GM19023 (cell line): ENCODE measurements around the gene RBBP8NL.
A peak's percentile ranks its signal among the peaks of the same experiment; 100 is the strongest.

Experiments used
- ATAC-seq: cut with Tn5 transposase; IDR thresholded peaks from one replicate; pipeline ENCODE4 v1.9.1; 2021; ENCODE audit warnings: mild to moderate bottlenecking, moderate library complexity; ENCODE audit not compliant: unreplicated experiment

Gene RBBP8NL

DNA sequence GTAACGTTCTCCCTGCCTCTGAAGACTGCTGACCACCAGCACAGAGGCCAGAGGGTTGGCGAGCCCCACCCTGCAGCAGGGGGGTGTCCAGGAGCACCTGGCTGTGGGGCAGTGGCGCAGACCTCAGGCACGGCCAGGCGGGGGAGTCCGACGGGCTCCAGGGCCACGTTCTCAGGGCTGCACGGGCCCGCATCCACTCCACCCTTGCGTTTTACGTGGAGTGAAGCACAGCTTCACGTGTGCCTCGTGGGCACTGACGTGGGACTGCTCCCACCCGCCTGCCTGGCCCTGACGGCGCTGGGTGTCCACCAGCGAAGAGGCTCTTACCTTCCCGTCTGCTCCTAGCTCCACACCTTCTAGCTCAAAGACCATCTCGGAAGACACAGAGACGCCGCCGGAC, 33.5 kb downstream of the RBBP8NL start:
- no peak for ATAC-seq

DNA sequence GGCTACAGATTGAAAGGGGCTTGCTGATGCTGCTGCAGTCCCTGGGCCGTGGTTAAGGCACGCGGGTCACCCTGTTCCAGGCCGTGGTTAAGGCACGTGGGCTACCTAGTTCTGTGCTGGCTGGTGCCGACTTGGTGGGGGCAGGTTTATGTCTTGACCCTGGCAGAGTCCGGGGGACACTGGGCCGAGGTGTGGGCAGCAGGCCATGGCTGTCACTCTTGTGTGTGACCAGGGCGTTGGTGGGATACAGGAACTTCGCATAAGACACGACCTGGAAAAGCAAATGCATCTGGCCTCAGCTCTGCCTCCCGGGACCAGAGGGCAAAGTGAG, 34.0 kb downstream of the RBBP8NL start:
- ATAC-seq, result no peak

DNA sequence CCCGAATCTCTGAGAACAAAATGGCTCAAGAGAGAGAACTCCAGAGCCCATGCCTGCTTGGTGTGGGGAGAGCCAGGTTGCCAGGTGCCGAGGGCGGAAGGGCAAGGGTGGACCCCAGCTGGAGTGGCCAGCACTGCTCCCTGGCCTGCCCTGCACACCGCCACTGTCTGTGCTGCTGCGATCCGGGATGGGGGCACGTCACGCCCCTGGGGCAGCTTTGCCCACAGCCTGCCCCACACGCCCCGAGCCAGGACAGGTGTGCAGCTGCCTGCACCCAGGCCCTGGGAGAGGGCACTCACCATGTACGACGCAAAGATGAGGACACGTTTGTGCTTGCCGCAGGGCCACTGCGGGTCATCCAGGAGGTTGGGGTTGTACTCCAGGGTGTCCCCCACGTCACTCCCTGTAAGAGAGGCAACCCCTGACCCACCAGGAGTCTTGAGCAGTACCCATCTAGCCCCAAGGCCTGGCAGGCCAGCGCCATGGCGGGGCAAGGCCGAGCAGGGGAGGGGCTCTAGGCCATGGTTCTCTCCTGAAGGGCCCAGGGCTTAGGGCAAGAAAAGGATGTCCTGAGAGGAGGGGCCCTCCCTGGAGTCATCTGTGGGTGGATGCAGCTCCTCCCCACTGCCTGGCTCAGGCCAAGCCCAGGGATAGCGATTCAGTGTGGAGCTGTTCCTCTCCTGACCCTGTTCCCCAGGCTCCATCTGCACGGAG, 34.6 kb downstream of the RBBP8NL start:
- no peak for ATAC-seq

DNA sequence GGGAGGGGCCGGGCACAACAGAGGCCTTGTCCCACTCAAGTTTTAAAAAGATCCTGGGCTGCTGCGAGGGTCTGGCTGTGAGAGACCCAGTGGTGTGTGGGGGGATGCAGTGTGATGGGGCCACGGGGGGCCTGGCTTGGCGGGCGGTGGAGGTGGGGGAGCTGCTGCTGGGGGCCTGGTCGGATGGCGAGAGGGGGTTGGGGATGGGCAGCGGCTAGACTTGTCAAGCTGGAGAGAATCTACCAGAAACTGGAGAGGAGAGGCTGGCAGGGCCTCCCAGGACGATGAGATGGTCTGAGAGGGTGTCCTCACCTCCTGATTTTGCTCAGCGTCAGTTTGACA, 35.3 kb downstream of the RBBP8NL start:
- no peak for ATAC-seq

DNA sequence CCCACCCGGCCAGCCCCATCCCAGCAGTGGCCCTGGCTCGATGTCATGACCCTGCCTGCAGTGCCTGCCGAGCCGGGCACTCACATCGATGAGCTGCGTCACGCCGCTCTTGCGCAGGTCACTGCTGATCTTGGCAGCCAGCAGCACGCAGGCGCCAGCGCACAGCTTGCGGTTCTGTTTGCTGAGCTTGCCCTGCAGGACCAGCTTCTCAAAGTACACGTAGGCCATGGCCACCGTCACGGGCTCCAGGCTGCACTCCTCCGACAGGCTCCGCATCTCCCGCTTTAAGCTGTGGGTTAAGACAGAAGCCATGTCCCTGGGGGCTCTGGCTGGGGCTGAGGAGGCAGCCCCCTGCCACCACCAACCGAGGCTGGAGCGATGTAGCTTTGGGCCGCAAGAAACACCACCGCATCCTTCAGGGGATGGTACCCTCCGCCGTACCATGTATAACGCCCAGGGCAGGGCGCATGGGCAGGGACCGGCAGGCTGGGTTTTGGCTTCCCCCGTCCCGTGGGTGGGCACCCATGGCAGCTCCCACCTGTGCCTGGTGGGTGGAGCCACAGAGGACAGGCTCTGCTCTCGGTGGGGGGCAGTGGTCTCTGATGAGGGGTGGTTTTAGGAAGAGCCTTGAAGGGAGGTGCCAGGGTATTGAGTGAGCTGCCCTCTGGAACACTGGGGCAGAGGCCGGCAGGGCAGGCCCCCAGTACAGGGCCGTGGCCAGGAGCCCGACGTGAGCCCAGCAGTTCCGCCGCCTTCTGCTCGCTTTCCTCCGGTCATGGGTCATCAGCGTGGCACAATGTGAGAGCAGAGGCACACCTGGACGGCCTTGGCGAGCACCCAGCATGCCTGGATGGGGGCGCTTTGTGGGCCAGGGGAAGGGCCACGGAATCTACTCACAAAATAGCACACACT, 35.9 kb downstream of the RBBP8NL start:
- ATAC-seq, result no peak

DNA sequence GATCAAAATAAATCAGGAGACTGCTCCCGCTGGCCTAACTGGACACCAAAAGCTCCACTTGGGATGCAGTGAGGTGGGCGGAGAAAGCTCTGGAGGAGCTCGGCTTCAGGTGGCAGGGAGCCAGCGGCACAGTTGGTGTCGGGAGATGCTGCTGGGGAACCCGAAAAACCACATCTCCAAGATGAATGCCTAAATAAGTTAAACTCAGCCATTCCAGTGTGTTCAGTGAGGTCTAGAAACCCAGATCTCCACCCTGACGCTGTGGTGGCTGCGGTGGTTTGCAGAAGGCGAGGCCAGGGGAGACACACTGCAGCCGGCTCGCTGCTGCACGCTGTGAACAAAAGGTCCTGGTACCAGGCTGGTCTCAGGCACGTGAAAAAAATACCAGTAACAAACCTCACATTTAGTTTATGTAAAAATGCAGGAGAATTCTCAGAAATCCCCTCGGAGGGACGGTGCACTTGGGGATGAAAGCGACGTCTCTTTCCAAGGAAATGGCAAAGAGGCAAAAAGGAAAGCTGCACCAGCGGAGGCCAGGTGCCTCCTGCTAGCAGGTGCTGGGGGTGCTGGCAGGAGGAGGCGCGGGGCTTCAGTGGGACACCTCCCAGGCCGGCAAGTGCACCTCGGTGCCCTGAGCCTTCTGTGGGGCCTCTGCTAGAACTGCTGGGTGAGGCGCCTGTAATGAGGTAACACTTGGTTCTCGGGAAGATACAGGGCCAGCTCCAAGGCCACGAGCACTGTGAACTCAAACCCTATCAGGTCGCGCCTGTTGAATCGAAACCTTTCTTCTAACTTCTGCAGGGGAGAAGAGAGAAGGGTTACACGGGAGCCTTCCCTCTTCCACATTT, 36.8 kb downstream of the RBBP8NL start:
- no peak for ATAC-seq

DNA sequence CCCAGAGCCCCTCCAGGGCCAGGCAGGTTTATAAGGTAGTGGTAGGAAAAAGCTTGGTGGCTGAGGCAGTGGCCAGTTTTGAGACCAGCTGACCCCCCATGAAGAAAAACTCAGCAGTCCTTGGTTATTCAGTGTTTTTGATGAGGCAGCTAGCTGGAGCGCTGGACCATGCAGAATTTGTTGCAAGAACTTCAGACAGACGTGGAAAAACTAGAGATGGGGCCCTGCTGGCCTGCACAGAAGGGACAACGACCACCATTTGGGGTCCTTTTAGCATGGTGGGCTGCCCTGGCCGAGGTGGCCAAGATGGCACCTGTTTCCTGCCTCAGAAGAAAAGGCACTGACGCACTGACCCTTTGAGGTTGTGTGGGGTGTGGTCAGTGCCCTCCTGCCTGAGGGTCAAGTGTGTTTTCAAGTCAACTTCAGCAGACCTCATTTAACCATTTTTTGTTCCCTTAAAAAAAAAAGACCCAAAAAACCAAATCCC, 37.7 kb downstream of the RBBP8NL start:
- ATAC-seq, result no peak

DNA sequence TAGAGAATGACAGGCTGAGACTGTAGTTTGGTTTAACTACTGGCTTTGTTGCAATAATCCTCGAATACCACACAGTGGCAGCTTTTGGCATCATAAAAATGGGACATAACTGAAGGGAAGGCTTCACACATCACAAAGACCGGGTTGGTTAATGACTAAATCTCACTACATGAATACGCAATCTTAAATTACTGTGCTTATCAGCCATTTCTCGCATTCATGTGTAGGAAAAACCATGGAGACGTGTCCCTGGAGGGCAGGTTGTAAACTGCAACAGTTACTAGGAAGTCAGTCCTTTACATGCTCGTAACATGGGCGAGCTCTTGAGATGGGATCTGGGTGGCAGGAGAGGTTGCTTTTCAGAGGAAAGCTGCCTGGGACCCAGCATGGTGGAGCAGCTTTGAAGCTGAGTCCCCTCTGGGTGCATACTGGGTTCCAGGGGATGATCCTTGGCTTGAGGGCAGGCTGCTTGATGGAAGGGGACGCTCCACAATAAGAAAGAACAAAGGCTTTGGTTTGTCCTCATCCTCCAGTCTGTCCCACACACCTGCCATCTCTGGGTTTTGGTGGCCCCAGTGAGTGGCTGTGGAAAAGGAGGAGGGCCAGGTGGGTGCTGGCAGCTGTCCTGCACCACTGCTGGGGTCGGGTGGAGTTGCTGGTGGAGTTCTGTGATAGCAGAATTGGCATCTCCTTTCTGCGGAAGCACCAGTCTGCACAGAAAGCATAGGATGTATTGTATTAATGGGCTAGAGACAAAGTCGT, 38.3 kb downstream of the RBBP8NL start:
- no peak for ATAC-seq

DNA sequence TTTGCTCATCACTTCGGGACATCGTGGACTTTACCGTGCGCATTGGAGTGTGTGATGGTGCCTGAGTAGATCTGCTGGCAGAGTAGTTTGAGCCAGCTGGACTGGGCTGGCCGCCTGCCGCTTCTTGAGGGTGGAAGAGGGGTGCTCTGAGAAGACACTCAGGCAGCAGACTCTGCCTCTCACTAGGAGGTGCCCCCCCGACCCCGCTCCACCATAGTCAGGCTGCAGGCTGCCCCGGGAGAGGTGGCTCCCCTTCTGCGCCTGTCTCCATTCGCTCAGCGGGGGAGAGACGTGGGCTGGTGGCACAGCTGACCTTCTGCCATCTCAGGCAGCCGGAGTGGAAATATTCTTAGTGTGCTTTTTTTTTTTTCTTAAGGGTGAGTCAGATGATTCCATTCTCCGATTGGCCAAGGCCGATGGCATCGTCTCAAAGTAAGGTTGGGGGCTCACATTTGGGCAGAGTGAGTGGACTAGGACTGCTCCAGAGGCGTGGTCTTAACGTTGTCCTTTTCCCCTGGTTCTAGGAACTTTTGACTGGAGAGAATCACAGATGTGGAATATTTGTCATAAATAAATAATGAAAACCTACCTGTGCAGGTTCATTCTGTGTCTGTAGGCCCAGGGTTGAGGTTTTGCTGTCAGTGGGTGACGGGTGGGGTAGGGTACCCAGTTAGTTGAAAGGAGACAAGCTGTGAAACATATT, 39.3 kb downstream of the RBBP8NL start:
- ATAC-seq, result no peak

DNA sequence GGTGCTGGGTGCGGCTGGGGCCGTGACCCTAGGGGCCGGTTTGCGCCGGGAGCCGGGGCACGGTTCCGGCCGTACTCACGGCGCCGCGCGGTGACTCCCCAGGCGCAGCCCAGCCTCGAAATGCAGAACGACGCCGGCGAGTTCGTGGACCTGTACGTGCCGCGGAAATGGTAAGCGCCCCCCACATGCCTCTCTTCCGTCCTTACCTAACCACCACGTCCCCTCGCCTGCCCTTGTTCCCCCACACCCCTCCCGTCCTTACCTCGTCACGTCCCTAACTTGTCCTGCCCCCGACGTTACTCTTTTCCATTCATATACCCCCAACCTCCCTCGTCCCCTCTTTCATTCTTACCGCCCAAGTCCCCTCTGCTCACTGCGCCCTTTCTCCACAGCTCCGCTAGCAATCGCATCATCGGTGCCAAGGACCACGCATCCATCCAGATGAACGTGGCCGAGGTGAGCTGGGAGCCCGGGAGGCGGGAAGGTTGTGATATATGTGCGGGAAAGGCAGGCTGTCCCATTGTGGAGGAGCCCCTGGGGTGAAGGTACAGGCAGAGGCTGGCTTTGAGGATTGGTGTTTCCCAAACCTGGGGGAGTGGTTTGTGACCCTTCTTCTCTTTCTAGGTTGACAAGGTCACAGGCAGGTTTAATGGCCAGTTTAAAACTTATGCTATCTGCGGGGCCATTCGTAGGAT, 40.0 kb downstream of the RBBP8NL start:
- no peak for ATAC-seq

DNA sequence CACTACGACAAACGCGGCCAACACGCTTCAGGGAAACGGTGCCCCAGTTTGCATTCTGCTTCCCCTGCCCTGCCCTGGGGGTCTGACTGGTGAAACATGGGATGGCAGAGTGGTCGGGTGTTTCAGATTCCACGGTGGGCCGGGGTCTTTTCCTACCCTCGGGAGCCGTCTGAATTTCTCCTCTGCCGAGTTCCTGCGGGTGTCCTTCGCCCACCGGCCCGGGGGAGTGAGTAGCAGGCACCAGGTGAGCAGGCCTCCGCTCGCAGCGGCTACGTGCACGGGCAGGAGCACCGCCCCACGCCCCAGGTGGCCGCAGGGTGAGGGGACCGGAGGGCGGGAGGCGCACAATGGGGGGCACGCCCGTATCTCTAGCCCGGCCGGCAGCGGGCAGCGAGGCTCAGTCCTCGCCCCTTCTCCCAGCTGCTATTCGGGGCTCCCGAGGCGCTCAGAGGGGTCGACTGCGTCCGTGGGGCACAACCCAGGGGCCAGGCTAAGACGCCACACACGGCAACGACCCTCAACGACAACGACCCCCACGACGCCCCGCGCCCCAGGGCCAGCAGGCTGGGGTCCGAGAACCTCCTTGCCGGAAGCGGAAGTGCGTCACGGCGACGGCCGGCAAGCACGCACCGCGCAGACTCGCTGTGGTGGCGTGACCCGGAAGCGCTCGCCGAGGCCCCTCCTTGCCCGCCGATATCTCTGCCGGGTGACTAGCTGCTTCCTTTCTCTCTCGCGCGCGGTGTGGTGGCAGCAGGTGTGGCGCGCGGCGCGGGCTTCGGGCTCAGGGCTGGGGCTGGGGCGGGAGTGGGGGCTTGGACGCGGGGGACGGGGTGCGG, 40.7 kb downstream of the RBBP8NL start, which contains the start of gene RPS21:
Gene RPS21, plus strand, starts transcription at position 721 of the 836 bp plus-strand sequence. CDS start 236 bp downstream, outside the sequence.
- peak; percentile 70 for ATAC-seq

DNA sequence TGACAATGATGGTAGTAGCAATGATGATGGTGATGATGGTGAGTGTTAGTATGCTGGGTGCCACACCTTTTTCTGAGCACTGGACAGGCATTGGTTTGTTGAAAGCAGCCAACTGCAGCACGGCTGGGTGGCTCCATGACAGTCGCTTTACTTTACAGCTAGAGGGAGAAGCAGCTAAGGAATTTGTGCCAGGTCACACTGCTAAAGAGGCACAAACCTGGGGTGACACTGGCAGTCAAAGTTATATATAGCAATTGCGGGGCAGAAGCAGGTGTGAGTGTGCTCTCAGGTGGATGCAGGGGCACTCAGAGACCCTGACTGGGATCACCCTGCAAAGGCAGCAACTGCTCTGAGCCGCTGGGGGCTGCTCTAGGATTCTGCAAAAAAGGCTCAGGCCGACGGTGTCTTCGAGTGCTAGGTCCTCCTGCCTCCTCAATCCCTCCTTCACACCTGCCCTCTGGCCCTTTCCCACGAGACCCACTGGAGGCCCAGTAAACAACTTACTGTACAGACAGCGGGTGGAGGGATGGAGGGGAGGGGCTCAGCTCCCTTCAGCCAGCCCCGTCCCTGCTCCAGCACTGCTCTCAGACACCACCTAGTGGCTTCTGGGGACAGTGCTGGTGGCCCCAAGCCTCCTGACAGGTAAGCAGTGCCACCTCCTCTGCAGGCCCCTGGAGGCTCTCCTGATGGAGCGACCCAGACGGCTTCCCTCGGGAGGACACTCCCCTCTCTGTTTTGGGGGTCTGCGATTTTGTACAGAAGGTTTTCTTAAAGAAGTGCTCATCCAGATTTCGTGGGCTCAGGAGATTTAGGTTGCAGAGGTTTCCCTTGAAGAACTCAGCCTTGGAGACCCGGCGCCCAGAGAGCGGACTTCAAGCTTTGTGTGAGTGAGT, 44.8 kb downstream of the RBBP8NL start:
- ATAC-seq, result peak; percentile 68

DNA sequence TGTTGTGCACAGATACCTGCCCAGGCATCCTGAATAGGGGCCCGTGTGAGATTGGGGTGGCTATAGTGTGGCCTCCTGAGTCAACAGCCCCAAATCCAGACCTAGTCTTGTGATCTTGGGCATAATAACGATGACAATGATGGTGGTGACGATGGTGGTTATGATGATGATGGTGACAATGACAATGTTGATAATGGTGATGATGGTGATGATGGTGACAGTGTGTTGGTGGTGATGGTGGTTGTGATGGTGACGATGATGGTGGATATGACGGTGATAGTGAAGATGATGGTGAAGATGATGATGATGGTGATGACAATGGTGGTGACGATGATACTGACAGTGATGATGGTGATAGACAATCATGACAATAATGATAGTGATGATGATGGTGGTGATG, 45.5 kb downstream of the RBBP8NL start:
- ATAC-seq, result no peak

DNA sequence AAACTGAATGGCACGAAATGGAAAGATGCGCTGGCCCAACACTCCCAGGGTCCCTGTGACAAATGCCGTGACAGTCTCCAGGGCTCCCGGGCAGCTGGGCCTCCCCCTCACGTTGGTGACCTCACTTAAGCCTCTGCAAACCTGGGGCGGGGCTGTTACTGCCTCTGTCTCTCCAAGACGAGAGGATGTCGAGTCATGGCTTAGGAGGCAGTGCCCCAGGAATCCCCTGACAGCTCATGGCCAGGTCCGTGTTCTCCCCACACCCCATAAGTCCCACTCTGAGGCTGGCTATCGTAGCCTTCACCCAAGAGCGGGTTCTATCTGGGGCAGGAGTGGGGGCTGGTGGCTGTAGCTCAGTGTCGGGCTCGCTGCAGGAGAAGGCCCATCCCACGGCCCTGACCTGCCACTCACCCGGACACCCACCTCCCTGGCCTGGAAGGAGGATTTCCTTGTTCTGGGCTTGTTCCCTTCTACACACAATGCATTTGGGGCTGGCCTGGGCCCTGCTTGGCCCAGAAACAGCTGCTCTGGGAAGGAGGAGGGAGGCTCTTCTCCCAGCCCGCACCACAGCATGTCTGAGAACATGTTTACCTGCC, 46.0 kb downstream of the RBBP8NL start:
- no peak for ATAC-seq

DNA sequence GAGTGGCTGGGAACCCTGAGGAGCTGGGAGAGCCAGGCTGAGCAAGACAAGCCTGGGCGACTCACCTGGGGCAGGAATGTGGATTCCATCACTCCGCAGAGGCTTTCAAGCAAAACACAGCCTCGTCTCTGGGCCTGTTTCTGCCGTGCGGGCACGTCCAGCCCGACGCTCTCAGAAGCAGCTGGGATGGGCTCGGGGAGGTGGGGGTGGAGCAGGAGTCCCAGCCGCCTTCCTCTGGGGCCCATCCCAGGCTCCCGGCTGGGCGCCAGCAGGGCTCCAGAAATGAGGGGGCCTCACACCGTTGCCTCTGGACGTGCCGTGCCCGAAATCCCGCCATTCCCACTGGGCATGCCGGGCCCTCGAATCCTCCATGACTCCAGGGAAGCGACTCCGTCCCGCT, 49.1 kb downstream of the RBBP8NL start:
- no peak for ATAC-seq

DNA sequence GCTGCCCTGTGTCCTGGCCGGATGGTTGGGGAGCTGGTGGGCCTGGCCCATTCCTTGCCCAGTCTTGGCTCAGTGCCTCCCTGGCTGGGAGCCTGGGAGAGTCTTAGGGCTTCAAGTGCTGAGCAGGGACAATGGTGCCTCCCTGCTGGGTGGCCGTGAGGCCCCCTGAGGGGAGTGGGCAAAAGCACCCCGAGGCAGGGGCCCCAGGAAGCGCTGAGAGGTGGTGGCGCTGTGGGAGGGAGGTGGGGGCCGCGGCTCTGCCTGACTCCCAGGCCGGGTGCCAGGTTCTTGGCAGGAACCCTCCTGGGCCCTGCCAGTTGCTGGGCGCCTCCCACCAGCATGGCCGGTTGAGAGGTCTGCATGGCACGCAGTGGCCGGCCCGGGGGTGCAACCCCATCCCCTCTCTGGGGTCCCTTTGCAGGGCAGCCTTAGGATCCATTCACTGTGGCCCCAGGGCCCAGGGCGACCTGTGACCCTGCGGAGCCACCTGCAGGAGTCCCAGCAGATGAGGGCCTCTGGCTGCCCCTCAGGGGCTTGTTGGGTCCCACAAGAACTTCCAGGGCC, 49.6 kb downstream of the RBBP8NL start:
- no peak for ATAC-seq

DNA sequence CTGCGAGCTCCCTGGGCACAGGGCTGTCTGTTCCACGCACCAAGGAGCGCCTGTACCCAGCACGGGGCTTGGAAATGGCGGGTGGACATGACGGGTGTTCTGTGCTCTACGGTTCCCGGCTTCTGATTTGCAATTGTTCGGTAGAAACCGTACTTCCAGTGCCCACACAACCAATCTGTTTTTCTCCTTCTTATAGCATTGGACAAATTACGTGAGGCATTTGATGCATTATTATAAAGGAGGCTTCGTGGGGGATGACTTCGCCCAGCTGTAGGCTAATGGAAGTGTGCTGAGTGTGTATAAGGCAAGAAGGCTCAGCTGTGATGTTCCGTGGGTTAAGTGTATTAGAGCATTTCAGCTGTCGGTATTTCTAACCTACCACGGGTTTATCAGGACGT, 50.3 kb downstream of the RBBP8NL start:
- no peak for ATAC-seq
